BLaER1 (cell line): Measurements from ENCODE around the gene ARHGAP24.
"Not testable (repeated sequence)": the region's sequence is repeated elsewhere in the genome, so short reads cannot be mapped to it uniquely, and the experiment has no call there.

Experiments used
- H3K27ac ChIP-seq: shearing (Covaris generic); formaldehyde crosslinking; 2 replicates; pipeline ENCODE4 v1.8.1; 2022
- H3K27me3 ChIP-seq: shearing (Covaris generic); formaldehyde crosslinking; 2 replicates; pipeline ENCODE4 v1.8.1; 2022
- H3K36me3 ChIP-seq: shearing (Covaris generic); formaldehyde crosslinking; 2 replicates; pipeline ENCODE4 v1.8.1; 2022
- H3K4me1 ChIP-seq: shearing (Covaris generic); formaldehyde crosslinking; 2 replicates; pipeline ENCODE4 v1.8.1; 2022
- H3K4me2 ChIP-seq: shearing (Covaris generic); formaldehyde crosslinking; 2 replicates; pipeline ENCODE4 v1.8.1; 2022
- H3K4me3 ChIP-seq: shearing (Covaris generic); formaldehyde crosslinking; 2 replicates; pipeline ENCODE4 v1.8.1; 2022
- H3K9ac ChIP-seq: shearing (Covaris generic); formaldehyde crosslinking; 2 replicates; pipeline ENCODE4 v1.8.1; 2022
- H3K9me3 ChIP-seq: shearing (Covaris generic); formaldehyde crosslinking; 2 replicates; pipeline ENCODE4 v1.8.1; 2022
- H4K20me1 ChIP-seq: shearing (Covaris generic); formaldehyde crosslinking; 2 replicates; pipeline ENCODE4 v1.8.1; 2022
- Cebpa-rat ChIP-seq: shearing (Covaris generic); IDR thresholded peaks from 2 replicates; pipeline ENCODE4 v1.8.1; 2022

Gene ARHGAP24

GRCh38 chr4:85496933-85497332 lies 22.0 kb downstream of the ARHGAP24 start:
- Histone ChIP-seq H3K27me3 (no peaks in the 10 kb centered on the region), H3K4me1 (peaks cover 6% of the 10 kb centered on the region; the same call in 1 of the 2 replicates), H4K20me1 (no peaks in the 10 kb centered on the region), H3K27ac (no peak overlapping the region), H3K4me2 (no peak overlapping the region), H3K36me3 (no peaks in the 10 kb centered on the region), H3K9me3 (no peaks in the 10 kb centered on the region; the same call in 1 of the 2 replicates), H3K9ac (no peak overlapping the region), H3K4me3 (no peak overlapping the region)
- no peak for TF ChIP-seq Cebpa-rat

GRCh38 chr4:85498068-85498733 lies 23.3 kb downstream of the ARHGAP24 start:
- Histone ChIP-seq H3K27me3 (no peaks in the 10 kb centered on the region), H4K20me1 (no peaks in the 10 kb centered on the region), H3K36me3 (no peaks in the 10 kb centered on the region), H3K4me2 (no peak overlapping the region; the same call in 1 of the 2 replicates), H3K9ac (no peak overlapping the region), H3K27ac (no peak overlapping the region), H3K4me3 (no peak overlapping the region), H3K4me1 (peaks cover 4% of the 10 kb centered on the region; the same call in 1 of the 2 replicates), H3K9me3 (no peaks in the 10 kb centered on the region; the same call in 1 of the 2 replicates)
- TF ChIP-seq Cebpa-rat: no peak

DNA sequence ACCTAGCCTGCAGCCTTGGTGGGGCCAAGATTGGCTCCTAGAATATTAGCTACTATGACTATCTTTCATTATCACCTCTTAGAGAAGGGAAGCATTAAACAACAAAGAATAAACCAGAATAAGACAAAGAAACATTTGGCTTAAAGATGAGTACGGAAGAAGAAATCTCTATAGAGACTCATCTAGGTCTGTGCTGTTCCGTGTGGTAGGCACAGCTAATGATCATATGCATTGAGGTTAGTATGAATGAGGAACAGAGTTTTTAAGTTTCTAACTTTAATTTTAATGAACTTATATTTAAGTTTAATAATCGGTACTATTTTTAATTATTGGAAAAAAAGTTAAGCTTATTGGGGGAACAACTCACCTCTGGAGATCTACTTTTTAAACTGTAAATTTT lies 24.6 kb downstream of the ARHGAP24 start:
- TF ChIP-seq Cebpa-rat: no peak
- H3K27me3 ChIP-seq: no peaks in the 10 kb centered on the region
- no peak overlapping the region for H3K27ac ChIP-seq
- no peak overlapping the region for H3K9ac ChIP-seq
- no peak overlapping the region for H3K4me3 ChIP-seq
- H4K20me1 ChIP-seq: no peaks in the 10 kb centered on the region
- H3K4me1 ChIP-seq: peaks cover 4% of the 10 kb centered on the region; the same call in 1 of the 2 replicates
- no peaks in the 10 kb centered on the region; the same call in 1 of the 2 replicates for H3K9me3 ChIP-seq
- no peaks in the 10 kb centered on the region for H3K36me3 ChIP-seq
- no peak overlapping the region for H3K4me2 ChIP-seq

- no peak overlapping the region for H3K4me3 ChIP-seq
- TF ChIP-seq Cebpa-rat: no peak
- H3K4me2 ChIP-seq: no peak overlapping the region
- H3K36me3 ChIP-seq: no peaks in the 10 kb centered on the region
- no peaks in the 10 kb centered on the region for H3K27me3 ChIP-seq
- H3K27ac ChIP-seq: no peak overlapping the region
- no peak overlapping the region for H3K9ac ChIP-seq
- H3K4me1 ChIP-seq: peaks cover 4% of the 10 kb centered on the region; the same call in 1 of the 2 replicates
- no peaks in the 10 kb centered on the region for H4K20me1 ChIP-seq
- H3K9me3 ChIP-seq: no peaks in the 10 kb centered on the region
Observed at GRCh38 chr4:85500110-85500867, 25.3 kb downstream of the ARHGAP24 start.

DNA sequence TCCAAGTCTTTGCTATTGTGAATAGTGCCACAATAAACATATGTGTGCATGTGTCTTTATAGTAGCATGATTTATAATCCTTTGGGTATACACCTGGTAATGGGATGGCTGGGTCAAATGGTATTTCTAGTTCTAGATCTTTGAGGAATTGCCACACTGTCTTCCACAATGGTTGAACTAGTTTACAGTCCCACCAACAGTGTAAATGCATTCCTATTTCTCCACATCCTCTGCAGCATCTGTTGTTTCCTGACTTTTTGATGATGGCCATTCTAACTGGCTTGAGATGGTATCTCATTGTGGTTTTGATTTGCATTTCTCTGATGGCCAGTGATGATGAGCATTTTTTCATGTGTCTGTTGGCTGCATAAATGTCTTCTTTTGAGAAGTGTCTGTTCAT lies 26.2 kb downstream of the ARHGAP24 start:
- H3K27me3 ChIP-seq, H3K4me2 ChIP-seq, H3K9me3 ChIP-seq, H3K4me1 ChIP-seq, H3K27ac ChIP-seq, H3K36me3 ChIP-seq, H3K9ac ChIP-seq, H3K4me3 ChIP-seq, H4K20me1 ChIP-seq: not testable (repeated sequence)

DNA sequence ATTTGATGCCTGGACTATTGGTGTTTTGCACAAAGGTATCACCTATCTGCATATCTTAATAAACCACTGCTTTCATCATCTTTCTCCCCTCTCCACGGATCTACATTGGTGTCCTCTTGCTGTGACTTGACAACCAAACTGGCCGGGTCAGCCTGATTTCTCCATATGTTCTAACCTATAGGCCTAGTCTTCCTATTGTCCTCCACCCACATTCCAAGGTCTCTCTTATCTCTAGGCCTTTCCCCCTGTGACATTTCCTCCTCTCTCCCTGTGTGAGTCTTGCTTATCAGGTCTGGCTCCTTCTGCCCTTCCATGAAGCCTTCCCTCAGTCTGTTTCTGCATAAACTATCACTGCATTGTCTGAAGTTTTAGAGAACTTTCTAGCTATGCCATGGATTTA lies 33.7 kb downstream of the ARHGAP24 start:
- Histone ChIP-seq H3K9ac (no peak overlapping the region), H3K4me2 (no peak overlapping the region), H3K4me1 (no peaks in the 10 kb centered on the region), H3K9me3 (no peaks in the 10 kb centered on the region), H3K27me3 (no peaks in the 10 kb centered on the region), H3K4me3 (no peak overlapping the region), H4K20me1 (no peaks in the 10 kb centered on the region), H3K27ac (no peak overlapping the region), H3K36me3 (no peaks in the 10 kb centered on the region)
- no peak for TF ChIP-seq Cebpa-rat

GRCh38 chr4:85509882-85510631 lies 35.1 kb downstream of the ARHGAP24 start:
- H3K36me3 ChIP-seq: no peaks in the 10 kb centered on the region
- no peaks in the 10 kb centered on the region for H3K9me3 ChIP-seq
- H3K9ac ChIP-seq: no peak overlapping the region
- H3K4me2 ChIP-seq: no peak overlapping the region
- H3K4me1 ChIP-seq: no peaks in the 10 kb centered on the region
- no peak overlapping the region for H3K4me3 ChIP-seq
- no peaks in the 10 kb centered on the region for H3K27me3 ChIP-seq
- H3K27ac ChIP-seq: no peak overlapping the region
- H4K20me1 ChIP-seq: no peaks in the 10 kb centered on the region
- no peak for TF ChIP-seq Cebpa-rat

GRCh38 chr4:85510632-85510984 lies 35.7 kb downstream of the ARHGAP24 start:
- TF ChIP-seq Cebpa-rat: no peak
- H4K20me1 ChIP-seq: no peaks in the 10 kb centered on the region
- H3K27ac ChIP-seq: no peak overlapping the region

GRCh38 chr4:85512446-85513205 lies 37.7 kb downstream of the ARHGAP24 start:
- H3K4me2 ChIP-seq: no peak overlapping the region

More at GRCh38 chr4:85510632-85510984, 35.7 kb downstream of the ARHGAP24 start:
- Histone ChIP-seq H3K9ac (no peak overlapping the region), H3K4me2 (no peak overlapping the region), H3K4me1 (no peaks in the 10 kb centered on the region), H3K4me3 (no peak overlapping the region), H3K36me3 (no peaks in the 10 kb centered on the region), H3K9me3 (no peaks in the 10 kb centered on the region), H3K27me3 (no peaks in the 10 kb centered on the region)

More at GRCh38 chr4:85512446-85513205, 37.7 kb downstream of the ARHGAP24 start:
- no peaks in the 10 kb centered on the region for H3K4me1 ChIP-seq
- H3K9ac ChIP-seq: no peak overlapping the region
- TF ChIP-seq Cebpa-rat: no peak
- H3K27ac ChIP-seq: no peak overlapping the region
- H3K4me3 ChIP-seq: no peak overlapping the region
- H4K20me1 ChIP-seq: no peaks in the 10 kb centered on the region
- H3K9me3 ChIP-seq: no peaks in the 10 kb centered on the region
- H3K27me3 ChIP-seq: no peaks in the 10 kb centered on the region
- H3K36me3 ChIP-seq: no peaks in the 10 kb centered on the region
